RPMI7951 (cell line): ENCODE results near the gene VPS18. TPM values are rescaled to one million over a fixed set of nuclear protein-coding genes. Genes with fewer than 3 reads are reported as not detected.

Source experiments
- total RNA-seq: library from RNA; depleted of rRNA; stranded (reverse); fragments of >200 nt; shearing (Covaris generic); gene quantifications from 2 replicates; pipeline ENCODE4 v1.2.3, GENCODE V29; 2014; rRNA removed

The VPS18 gene
- total RNA-seq, 1 experiment from 2014 or later: 14.9 TPM

Other genes starting within 250 kb of the VPS18 start
- 13.8 and 15.7 TPM in 2 replicates for gene RAD51, start 199.3 kb upstream of the VPS18 start, total RNA-seq
- 13.6 and 17.0 TPM in 2 replicates for gene RMDN3, start 139.2 kb upstream of the VPS18 start, total RNA-seq
- gene GCHFR, start 130.4 kb upstream of the VPS18 start, total RNA-seq: 4.6 and 6.1 TPM in 2 replicates
- gene C15orf62, start 124.5 kb upstream of the VPS18 start, total RNA-seq: not detected in 2 replicates
- gene ZFYVE19, start 87.4 kb upstream of the VPS18 start, total RNA-seq: 38.3 and 54.4 TPM in 2 replicates
- 36.3 and 36.9 TPM in 2 replicates for gene DNAJC17, start 87.0 kb upstream of the VPS18 start, total RNA-seq
- not detected in 2 replicates for gene PPP1R14D, start 65.7 kb upstream of the VPS18 start, total RNA-seq
- not detected in 2 replicates for gene SPINT1, start 50.4 kb upstream of the VPS18 start, total RNA-seq
- gene RHOV, start 20.2 kb upstream of the VPS18 start, total RNA-seq: 0.12 and 0.20 TPM in 2 replicates
- gene DLL4, start 34.9 kb downstream of the VPS18 start, total RNA-seq: 2.5 and 2.6 TPM in 2 replicates
- gene CHAC1, start 59.0 kb downstream of the VPS18 start, total RNA-seq: 6.8 and 9.5 TPM in 2 replicates
- gene INO80, start 221.8 kb downstream of the VPS18 start, total RNA-seq: 11.7 and 14.2 TPM in 2 replicates